HG03159 (cell line): ENCODE data around the gene GPN3.
"Not testable (repeated sequence)": the region's sequence is repeated elsewhere in the genome, so short reads cannot be mapped to it uniquely, and the experiment has no call there.

Experiments used
- ATAC-seq: cut with Tn5 transposase; IDR thresholded peaks from one replicate; pipeline ENCODE4 v1.9.1; 2021; ENCODE audit warnings: mild to moderate bottlenecking, moderate library complexity; ENCODE audit not compliant: unreplicated experiment

Gene GPN3

GRCh38 chr12:110449799-110450497 lies 18.1 kb downstream of the GPN3 start, which contains the start of gene ARPC3:
TSS of gene ARPC3 (minus strand) at chr12:110450337. CDS start at chr12:110450260, 77 bp downstream.
- peak; percentile 89 for ATAC-seq

- no peak for ATAC-seq
These were observed 23.6 kb downstream of the GPN3 start for GRCh38 chr12:110444455-110444854.

- no peak for ATAC-seq
These were observed 31.8 kb downstream of the GPN3 start for GRCh38 chr12:110436231-110436630.

GRCh38 chr12:110431957-110432587 lies 36.0 kb downstream of the GPN3 start:
- ATAC-seq: no peak

GRCh38 chr12:110429676-110430075 lies 38.4 kb downstream of the GPN3 start:
- not testable (repeated sequence) for ATAC-seq

- ATAC-seq: no peak
These were observed 41.7 kb downstream of the GPN3 start for GRCh38 chr12:110426406-110426805.

- no peak for ATAC-seq
These were observed 43.8 kb downstream of the GPN3 start for GRCh38 chr12:110424237-110424636.

- no peak for ATAC-seq
These were observed 46.4 kb downstream of the GPN3 start for GRCh38 chr12:110421701-110422100.

- no peak for ATAC-seq
These were observed 46.8 kb downstream of the GPN3 start for GRCh38 chr12:110421159-110421661.

- not testable (repeated sequence) for ATAC-seq
These were observed 47.4 kb downstream of the GPN3 start for GRCh38 chr12:110420644-110421043.

- ATAC-seq: not testable (repeated sequence)
These were observed 50.9 kb downstream of the GPN3 start for GRCh38 chr12:110417113-110417512.

- ATAC-seq: not testable (repeated sequence)
These were observed 58.0 kb downstream of the GPN3 start for GRCh38 chr12:110410086-110410485.

- ATAC-seq: not testable (repeated sequence)
These were observed 62.9 kb downstream of the GPN3 start for GRCh38 chr12:110405126-110405662.

GRCh38 chr12:110403976-110404682 lies 63.9 kb downstream of the GPN3 start:
- ATAC-seq: peak; percentile 52

GRCh38 chr12:110403146-110403975 lies 64.7 kb downstream of the GPN3 start, which contains the start of gene ANAPC7:
TSS of gene ANAPC7 (minus strand) at chr12:110403708. CDS start at chr12:110403627, 81 bp downstream.
- ATAC-seq: peak; percentile 76
